Dendritic cell treated with granulocyte-macrophage colony-stimulating factor and Interleukin-4, amounts not matched to agents 40 ng/mL and 50 ng/mL, for 4 days (primary cell): Measurements from ENCODE around the gene ZNF777.
"Not testable (repeated sequence)": the region's sequence is repeated elsewhere in the genome, so short reads cannot be mapped to it uniquely, and the experiment has no call there.

ENCODE experiments used
- H3K27ac Mint-ChIP-seq: one replicate; pipeline ENCODE4 v1.8.0; 2022; ENCODE audit warnings: mild to moderate bottlenecking, mixed read lengths
- H3K27me3 Mint-ChIP-seq: one replicate; pipeline ENCODE4 v1.8.0; 2022; ENCODE audit warnings: mild to moderate bottlenecking, mixed read lengths
- H3K36me3 Mint-ChIP-seq: one replicate; pipeline ENCODE4 v1.8.0; 2022; ENCODE audit warnings: low read depth, mixed read lengths
- H3K4me1 Mint-ChIP-seq: one replicate; pipeline ENCODE4 v1.8.0; 2022; ENCODE audit warnings: low read depth, mixed read lengths
- H3K4me3 Mint-ChIP-seq: one replicate; pipeline ENCODE4 v1.8.0; 2022; ENCODE audit warnings: mild to moderate bottlenecking, moderate library complexity, mixed read lengths
- H3K9me3 Mint-ChIP-seq: one replicate; pipeline ENCODE4 v1.8.0; 2022; ENCODE audit warnings: mixed read lengths
- intact Hi-C: fragments of 100-400 bp; cut with micrococcal nuclease; formaldehyde crosslinking; loops from one replicate; pipeline ENCODE4 v1.15.0; 2022

The ZNF777 gene

DNA sequence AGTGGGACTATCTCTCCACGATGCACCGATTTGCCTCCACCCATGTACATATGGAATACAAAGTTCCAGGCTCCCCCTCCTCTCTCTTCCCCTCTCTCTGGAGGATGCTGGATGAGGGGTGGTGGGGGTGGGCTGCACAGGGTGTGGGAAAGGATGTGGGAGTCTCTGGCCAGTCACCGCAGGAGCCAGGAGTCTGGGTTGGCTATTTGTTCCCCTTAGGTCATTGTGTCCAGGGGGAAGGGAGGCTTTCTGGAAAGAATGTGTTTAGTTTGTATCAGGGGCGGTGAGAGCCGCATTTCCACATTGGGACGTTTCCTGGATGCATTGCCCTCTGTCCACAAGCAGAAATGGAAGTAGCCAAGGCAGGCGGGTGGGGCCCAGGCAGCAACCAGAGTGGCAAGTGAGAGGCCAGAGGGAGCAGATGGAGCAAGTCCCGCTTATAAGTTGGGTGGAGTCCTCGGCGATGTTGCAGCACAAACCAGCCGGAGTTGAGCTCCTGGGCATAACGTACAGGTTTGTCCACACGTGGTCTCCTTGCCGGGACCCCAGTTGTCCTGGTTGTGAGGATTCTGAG lies 63.3 kb downstream of the ZNF777 start:
- H3K9me3 Mint-ChIP-seq = peaks cover 9% of the 10 kb centered on the region
- no peaks in the 10 kb centered on the region for H3K4me1 Mint-ChIP-seq
- no peak overlapping the region for H3K27ac Mint-ChIP-seq
- no peak overlapping the region for H3K4me3 Mint-ChIP-seq
- H3K36me3 Mint-ChIP-seq = no peaks in the 10 kb centered on the region
- intact Hi-C loops = no loop called here
- H3K27me3 Mint-ChIP-seq = peaks cover 20% of the 10 kb centered on the region

DNA sequence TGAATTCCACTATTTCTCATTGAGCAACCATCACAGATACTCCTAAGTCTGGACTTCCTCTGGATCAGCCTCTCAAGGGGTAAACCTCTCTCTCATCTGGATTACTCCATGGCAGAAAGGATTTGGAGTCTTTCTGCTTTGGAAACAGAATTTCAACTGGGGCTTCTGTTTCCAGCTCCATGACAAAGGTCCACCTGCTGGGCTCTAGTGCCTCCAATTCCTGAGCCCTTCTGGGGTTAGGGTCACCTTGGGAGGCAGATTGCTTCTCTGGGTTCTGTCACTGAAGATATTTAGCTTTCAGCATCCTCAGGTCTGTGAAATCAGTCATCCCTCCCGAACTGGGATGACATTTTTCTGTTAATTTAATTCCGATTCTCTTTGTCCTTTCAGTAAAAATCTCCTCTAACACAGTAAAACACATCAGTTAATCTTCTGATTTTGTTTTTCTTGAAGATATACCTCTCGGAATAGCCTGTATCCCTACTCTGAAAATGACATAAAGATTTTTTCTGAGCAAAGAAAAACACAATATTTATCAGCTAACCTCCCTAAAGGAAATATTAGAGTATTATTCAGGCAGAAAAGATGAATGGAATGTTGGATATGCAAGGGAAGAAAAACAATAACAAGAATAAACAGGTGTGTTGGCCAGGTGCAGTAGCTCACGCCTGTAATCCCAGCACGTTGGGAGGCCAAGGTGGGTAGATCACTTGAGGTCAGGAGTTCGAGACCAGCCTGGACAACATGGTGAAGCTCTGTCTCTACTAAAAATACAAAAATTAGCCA lies 72.1 kb downstream of the ZNF777 start:
- H3K4me1 Mint-ChIP-seq, intact Hi-C loops, H3K27ac Mint-ChIP-seq, H3K4me3 Mint-ChIP-seq, H3K27me3 Mint-ChIP-seq, H3K36me3 Mint-ChIP-seq, H3K9me3 Mint-ChIP-seq: not testable (repeated sequence)

- intact Hi-C loops, H3K4me1 Mint-ChIP-seq, H3K27me3 Mint-ChIP-seq, H3K4me3 Mint-ChIP-seq, H3K27ac Mint-ChIP-seq, H3K36me3 Mint-ChIP-seq: not testable (repeated sequence)
- peaks cover 15% of the 10 kb centered on the region for H3K9me3 Mint-ChIP-seq
Measured at GRCh38 chr7:149386514-149386913, 74.3 kb downstream of the ZNF777 start.

GRCh38 chr7:149385195-149385950 lies 75.5 kb downstream of the ZNF777 start:
- no peak overlapping the region for H3K4me3 Mint-ChIP-seq
- H3K9me3 Mint-ChIP-seq = peaks cover 26% of the 10 kb centered on the region
- no peak overlapping the region for H3K27ac Mint-ChIP-seq
- peaks cover 5% of the 10 kb centered on the region for H3K27me3 Mint-ChIP-seq
- no peaks in the 10 kb centered on the region for H3K36me3 Mint-ChIP-seq
- no peaks in the 10 kb centered on the region for H3K4me1 Mint-ChIP-seq
- intact Hi-C loops = no loop called here
